ENCODE data around the gene AVPI1. TPM values are rescaled to one million over a fixed set of nuclear protein-coding genes. Genes with fewer than 3 reads are reported as not detected.
"Not testable (repeated sequence)": the region's sequence is repeated elsewhere in the genome, so short reads cannot be mapped to it uniquely, and the experiment has no call there.

Gene AVPI1
- polyA plus RNA-seq, 5 donors = 4.5 to 6.2 (median 5.3) TPM

GRCh38 chr10:97684866-97685394 lies 2.1 kb downstream of the AVPI1 start:
- no peak for DNase-seq

DNA sequence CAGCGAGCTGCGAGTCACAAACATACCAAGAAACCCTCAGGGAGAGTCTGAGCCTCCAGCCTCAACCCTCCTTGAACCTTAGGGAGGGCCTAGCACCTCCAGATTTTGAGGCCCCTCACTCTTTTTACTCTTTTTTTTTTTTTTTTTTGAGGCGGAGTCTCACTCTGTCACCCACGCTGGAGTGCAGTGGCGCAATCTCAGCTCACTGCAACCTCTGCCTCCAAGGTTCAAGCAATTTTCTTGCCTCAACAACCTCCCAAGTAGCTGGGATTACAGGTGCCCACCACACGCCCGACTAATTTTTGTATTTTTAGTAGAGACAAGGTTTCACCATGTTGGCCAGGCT lies 2.7 kb downstream of the AVPI1 start:
- not testable (repeated sequence) for DNase-seq

- no peak for DNase-seq
Measured at GRCh38 chr10:97683556-97684367, 3.3 kb downstream of the AVPI1 start.

- no peak for DNase-seq
Measured at GRCh38 chr10:97682042-97682441, 5.0 kb downstream of the AVPI1 start.

DNA sequence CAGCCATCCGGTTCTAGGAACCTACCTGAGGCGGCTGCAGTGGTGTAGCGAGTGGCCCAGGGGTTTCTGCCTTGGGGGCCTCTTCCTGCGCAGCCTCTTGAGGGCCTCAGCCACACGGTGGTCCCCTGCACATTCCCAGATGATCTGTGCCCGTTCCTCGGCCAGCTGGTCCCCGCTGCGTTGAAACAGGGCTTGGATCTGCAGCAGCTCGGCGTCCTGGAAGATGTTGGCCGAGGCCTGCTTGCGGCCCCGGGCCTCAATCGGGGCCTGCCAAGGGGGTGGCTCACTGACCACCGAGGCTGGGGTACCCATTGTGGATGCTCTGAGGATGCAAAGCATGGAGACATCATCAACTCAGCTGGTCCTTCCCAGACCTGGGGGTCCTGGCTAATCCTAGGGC lies 7.4 kb downstream of the AVPI1 start:
- DNase-seq = no peak

GRCh38 chr10:97676770-97677581 lies 10.1 kb downstream of the AVPI1 start:
- peak in 1 of 2 donors; percentile 26 for DNase-seq

DNA sequence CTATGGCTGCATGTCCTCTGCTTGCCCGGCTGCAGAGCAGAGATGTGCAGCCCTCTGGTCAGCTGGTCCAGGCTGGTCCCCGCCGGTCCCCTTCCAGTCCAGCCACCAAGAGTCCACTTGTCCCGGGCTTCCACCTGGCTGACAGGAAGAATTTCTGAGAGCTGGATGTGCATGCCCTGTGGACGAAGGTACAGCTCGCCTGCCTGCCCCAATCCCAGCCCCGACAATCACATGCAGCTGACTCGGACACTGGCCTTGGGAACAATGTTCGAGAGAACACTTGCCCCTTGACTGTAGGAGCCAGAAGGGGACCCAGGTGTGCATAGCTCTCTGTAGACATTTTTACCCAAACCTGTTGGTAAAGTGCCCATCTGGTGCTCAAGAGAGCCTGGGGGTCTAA lies 11.8 kb downstream of the AVPI1 start:
- DNase-seq = no peak

DNA sequence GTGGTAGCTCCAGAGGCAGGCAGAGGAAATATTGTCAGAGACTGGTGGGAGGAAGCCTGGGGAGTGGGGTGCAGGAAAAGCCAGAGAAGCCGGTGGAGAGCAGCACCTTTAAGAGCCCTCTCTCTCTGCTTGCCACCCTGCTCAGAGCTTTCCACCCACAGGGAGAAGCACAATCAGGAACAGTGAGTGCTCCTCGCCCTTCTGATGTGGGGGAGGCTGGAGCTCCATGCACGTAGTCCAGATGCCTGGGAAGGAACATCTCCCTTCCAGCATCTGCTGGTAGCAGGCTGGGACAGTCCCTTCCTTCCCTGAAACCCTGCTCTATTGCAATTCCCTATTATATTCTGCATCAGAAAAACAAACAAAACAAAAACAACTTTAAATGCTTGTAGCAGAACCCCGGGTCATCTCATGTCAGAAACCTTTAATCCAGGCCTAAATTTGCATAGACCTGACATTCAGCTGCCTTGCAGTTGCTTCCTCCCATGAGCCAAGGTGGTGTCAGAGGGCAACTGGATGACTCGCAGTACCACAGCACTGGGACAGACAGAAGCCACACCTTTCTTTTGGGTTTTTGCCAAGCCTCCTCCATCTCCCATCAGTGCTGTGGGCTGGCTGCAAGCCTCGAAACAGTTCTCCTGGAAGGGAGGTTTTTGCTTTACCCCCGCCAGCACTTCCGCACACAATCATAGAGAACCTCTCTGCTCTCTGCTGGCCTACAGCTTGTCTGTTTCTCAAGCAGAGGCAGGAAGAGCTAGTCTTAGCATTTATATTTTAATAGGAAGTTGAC lies 13.1 kb downstream of the AVPI1 start:
- DNase-seq = no peak

DNA sequence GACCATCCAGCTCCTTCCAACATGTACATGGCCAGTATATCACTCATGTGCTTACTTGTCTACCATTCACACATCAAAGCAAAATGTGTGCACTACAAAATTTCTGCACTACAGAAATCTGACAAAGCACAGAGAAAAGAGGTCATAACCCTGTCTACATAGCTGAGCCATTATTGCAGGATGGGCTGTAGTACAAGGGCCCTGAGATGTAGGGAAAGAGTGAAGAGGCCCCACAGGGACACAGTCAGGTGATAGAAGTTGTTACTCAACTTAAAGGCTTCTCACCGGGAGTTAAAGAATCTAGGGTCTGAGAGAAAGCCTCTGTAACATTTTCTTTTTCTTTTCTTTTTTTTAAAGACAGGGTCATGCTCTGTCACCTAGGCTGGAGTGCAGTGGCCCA lies 17.5 kb downstream of the AVPI1 start:
- DNase-seq = no peak

GRCh38 chr10:97667463-97667862 lies 19.6 kb downstream of the AVPI1 start:
- no peak for DNase-seq

GRCh38 chr10:97666992-97667391 lies 20.0 kb downstream of the AVPI1 start:
- no peak for DNase-seq

DNA sequence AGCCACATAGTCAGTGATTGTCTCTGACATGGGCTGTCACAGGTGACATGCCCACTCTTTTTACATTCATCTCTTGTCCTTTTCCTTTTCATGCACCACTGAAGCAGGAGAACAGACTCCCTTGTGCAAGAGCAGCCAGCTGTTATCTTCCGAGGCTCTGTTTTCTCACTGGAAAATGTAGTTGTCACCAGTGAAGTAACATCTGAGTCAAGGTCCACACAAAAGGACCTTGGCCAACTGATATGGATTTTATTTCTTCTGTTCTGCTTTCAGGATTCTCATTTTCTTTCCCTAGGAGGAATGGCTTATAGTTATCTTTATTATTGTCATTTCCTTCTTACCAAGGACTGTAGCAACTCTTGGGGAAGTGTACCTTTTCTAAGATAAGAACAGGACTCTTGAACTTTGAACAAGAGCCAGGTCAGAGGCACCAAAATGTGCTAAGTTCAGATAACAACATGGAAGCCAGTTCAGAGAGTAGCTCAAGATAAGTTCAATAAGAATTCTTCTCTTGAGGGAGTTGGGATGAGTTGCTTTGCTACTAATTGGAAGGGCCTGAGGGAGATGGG lies 22.7 kb downstream of the AVPI1 start:
- DNase-seq = no peak

GRCh38 chr10:97659589-97659988 lies 27.5 kb downstream of the AVPI1 start:
- no peak for DNase-seq

DNA sequence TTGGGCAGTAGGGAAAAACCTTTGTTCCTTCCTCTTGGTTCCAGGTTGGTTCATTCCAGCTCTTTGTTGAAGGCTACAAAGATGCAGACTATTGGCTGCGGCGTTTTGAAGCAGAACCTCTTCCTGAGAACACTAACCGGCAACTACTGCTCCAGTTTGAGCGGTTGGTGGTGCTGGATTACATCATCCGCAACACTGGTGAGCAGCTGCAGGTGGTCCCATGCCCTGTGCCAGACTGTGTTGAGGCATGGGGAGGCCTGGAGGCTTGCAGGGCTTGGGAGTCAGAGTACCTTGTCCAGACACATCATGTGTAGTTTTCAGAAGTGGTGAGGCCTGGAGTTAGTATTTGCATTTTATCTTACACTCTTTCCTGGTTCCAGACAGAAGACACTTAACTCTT lies 30.3 kb downstream of the AVPI1 start:
- no peak for DNase-seq

DNA sequence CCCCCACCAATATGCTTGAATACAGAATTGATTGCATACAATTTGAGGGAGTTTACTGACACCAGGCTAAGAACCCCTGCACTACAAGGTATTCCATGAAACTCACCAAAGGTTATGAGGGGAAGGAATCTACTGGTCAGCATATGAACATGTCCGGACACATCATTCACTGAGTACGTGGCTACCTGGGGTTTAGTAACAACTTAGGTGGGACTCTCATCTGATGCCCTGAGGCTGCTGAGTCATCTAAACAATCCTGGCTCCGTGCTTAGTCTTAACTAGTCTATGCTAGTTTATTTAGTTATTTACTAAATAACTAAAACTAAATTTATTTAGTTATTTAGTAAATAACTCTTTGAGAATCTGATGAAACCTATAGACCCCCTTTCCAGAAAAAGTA lies 35.3 kb downstream of the AVPI1 start:
- no peak for DNase-seq

- no peak for DNase-seq
Measured at GRCh38 chr10:97650726-97651125, 36.3 kb downstream of the AVPI1 start.

- DNase-seq = not testable (repeated sequence)
Measured at GRCh38 chr10:97649405-97649750, 37.7 kb downstream of the AVPI1 start.

DNA sequence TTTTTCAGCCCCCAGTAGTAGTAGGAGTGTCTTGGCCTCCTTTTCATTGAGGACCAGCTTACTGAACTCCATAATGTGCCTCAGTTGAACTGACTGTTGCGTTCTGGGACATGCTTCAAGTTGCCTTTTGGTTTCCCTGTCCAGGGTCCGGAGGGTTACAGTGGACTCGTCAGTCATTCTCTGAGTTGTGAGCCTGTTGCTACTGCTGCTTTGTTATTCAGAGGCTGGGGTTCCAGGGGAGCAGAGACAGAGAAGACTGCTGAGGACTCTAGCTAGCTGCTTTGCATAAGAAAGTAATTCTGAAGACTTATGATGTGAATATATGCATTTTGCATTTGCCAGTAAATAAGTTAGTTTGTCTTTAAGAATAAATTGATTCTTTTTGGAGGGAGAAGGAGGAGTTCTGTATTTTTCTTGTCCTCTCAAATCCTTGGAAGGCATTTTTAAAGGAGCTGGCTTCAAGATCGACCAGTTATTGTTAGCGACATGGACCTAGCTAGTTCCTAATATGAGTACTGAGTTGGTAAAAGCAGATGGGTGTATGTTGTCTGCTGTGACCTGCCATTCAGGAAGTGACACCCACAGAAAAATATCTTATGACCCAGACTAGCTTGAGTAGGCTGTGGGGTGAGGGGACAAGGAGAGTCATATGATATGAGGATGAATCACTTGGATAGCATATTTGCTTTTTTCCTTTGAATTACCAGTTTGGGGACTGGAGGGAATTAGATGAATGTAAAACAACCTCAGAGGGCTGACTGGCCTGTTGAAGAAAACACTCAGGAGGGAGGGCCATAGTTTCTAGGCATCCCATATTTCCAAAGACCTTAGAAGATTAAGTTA lies 38.3 kb downstream of the AVPI1 start:
- DNase-seq = no peak

GRCh38 chr10:97647556-97647955 lies 39.5 kb downstream of the AVPI1 start:
- no peak for DNase-seq

- no peak for DNase-seq
Measured at GRCh38 chr10:97644936-97645335, 42.1 kb downstream of the AVPI1 start.

- no peak for DNase-seq
Measured at GRCh38 chr10:97643441-97643985, 43.5 kb downstream of the AVPI1 start.

Data from right lung (tissue), 5 donors.